GM13976 (cell line): ENCODE data around the gene LFNG.

ENCODE experiments used
- DNase-seq: peaks from one replicate; pipeline ENCODE4 v3.0.0; 2012; ENCODE audit warnings: low spot score
- CTCF ChIP-seq: IDR thresholded peaks from 2 replicates; pipeline ENCODE4 v1.5.1; 2012; ENCODE audit warnings: borderline replicate concordance, mild to moderate bottlenecking; ENCODE audit not compliant: insufficient read depth; ENCODE audit errors: extremely low read depth, missing control alignments, control extremely low read depth
- in situ Hi-C: fragments of 300-500 bp; cut with MboI; formaldehyde crosslinking; loops from one replicate; pipeline ENCODE4 v1.12.0; 2022; ENCODE audit warnings: low sequenced_read_pairs, mixed read lengths, inconsistent platforms; ENCODE audit not compliant: unreplicated experiment

LFNG gene

DNA sequence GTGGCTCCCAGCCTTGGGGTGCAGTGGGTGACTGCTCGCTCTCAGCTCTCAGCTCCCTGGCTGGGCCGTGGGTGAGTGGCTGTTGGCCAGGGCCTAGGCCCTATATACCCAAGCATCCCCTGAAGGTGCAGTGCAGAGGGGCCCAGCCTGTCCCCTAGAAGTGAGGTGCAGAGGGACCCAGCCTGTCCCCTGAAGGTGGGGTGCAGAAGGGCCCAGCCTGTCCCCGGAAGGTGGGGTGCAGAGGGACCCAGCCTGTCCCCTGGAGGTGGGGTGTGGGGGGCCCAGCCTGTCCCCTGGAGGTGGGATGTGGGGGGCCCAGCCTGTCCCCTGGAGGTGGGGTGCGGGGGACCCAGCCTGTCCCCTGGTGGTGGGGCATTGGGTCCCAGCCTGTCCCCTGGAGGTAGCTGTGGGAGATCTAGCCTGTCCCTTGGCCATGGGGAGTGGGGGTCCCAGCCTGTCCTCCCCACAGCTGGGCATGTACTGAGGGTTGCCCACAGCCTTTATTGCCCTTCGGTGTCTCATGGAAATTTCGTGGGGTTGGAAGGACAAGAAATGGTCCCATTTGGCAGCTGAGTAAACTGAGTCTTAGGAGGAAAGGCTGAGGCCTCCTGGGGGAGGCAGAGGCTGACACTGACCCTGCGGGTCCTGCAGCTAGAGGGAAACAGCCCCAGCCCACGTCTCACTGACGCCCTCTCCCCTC, 17.5 kb upstream of the LFNG start:
- TF ChIP-seq CTCF = no peak
- no peak for DNase-seq
- in situ Hi-C loops = no loop called here

GRCh38 chr7:2502647-2502966, 17.0 kb upstream of the LFNG start:
- no peak for TF ChIP-seq CTCF
- in situ Hi-C loops = no loop called here
- no peak for DNase-seq

DNA sequence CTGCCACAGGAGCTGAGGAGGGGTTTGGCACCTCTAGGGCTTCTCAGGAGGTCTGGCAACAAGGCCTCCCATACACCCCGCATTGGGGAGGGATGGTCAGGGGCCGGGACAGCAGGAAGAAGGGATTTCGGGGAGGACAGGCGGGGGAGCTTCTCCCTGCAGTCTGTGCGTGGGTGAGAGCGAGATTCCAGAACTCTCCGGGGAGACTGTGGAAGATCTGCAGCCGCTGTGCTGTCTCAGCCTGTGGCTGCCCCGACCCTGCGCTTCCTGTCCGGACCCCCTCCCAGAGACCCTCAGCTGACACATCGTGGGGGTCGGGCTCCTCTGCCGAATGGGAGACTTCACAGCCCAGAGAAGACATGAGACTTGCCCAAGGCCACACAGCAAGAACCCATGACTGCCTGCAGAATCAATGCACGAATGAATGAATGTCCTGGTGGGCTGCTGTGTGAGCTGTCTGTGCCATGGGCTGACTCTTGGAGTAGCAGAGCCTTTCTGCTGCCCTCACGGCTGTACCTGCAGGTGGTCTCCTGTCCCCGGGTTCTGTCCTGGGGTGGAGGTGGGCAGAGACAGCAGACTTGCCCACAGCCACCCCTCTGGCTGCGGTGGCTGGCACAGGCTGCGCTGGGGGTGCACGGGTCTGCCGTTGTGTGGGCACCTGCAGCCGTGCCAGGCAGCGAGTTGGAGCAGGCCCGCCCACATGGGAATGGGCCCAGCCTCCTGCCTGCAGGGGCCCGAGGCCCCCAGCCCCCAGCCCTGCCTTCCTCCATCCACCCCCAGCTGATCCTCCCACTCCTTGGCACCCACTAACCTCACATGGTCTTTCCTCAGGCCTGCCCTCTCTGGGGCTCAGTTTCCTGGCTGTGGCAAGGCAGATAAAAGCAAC, 16.3 kb upstream of the LFNG start:
- TF ChIP-seq CTCF = no peak
- no peak for DNase-seq
- in situ Hi-C loops = no loop called here

DNA sequence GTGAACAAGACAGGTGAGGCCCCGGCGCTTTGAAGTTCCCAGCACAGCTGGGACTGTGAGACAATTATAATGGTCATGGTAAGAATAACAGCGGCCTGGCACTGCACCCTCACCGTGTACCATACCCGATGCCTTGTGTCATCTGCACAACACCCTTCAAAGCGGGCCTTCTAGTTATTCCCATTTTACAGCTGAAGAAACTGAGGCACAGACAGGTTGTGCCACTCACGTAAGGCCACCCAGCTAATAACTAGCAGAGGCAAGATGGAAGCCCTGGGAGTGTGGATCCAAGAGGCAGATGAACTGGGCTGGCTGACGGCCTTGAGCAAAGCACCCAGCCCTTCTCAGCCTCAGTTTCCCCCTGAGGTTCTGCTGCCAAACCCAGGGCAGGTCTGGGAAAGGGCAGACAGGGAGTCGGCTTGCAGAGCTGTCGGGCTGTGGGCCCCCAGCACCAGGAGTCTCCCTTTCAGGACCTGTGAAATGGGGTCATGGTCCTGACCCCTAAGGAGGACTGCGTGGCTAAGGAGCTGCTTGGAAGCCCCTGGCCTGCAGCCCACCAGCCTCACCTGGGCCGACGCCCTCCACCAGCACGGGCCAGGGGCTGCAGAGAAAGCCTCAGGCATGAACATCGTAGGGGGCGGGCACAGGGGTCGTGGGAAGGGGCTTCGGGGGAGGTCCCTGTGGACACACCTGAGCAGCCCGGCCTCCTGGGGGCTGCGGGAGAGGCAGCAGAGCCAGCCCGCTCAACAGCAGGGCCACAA, 15.3 kb upstream of the LFNG start:
- no peak for TF ChIP-seq CTCF
- DNase-seq = no peak
- in situ Hi-C loops = no loop called here

DNA sequence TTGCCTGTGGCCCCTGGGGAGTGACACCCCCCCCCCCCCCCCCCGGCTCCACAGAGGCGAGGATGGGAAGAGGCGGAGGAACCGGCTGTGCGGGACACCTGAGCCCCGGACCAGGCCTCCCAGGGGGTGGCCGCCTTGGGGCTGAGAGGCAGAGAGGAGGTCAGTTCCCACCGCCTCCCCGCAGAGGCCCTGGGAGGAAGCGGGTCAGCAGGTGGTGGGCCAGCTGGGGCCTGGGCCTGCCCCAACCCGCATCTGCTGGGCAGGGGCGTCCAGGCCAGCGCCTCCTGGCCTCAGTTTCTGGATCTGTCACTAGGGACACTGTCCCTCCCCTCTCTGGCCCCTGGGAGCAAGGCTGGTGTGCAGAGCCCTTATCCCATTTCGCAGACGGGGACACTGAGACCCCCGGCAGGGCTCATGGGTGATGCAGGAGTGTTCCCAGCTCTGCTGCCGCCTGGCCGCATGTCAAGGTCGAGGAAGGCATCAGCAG, 14.6 kb upstream of the LFNG start:
- TF ChIP-seq CTCF = no peak
- no peak for DNase-seq
- in situ Hi-C loops = no loop called here

DNA sequence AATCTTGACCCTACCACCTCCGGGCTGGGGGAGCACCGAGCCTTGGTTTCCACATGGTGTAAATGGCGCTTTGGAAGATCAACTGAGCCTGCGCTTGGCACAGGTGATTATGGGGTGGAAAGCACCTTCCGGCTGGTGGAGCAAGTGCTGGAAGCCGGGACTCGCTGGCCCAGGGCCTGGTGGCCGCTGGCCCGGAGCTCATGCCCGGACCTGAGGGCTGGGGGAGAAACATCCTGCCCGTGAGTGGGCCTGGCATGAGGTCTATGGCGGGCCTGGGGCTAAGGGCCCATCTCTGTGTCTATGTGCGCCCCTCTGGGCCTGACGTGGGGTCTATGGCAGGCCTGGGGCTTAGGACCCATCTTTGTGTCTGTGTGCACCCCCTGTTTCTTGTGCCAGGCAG, 14.2 kb upstream of the LFNG start:
- no peak for TF ChIP-seq CTCF
- in situ Hi-C loops = no loop called here
- no peak for DNase-seq
